Measurements from ENCODE around the gene APOC1.

DNA sequence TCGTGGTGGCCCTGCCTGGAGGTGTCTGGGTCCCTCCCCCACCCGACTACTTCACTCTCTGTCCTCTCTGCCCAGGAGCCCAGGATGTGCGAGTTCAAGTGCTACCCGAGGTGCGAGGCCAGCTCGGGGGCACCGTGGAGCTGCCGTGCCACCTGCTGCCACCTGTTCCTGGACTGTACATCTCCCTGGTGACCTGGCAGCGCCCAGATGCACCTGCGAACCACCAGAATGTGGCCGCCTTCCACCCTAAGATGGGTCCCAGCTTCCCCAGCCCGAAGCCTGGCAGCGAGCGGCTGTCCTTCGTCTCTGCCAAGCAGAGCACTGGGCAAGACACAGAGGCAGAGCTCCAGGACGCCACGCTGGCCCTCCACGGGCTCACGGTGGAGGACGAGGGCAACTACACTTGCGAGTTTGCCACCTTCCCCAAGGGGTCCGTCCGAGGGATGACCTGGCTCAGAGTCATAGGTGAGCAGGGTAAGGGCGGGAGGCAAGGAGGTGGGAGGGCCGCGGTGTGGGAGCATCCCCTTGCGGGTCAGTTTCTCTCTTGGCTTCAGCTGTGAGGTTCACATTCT is 49.1 kb upstream of the APOC1 start:
- TF ChIP-seq, protein P1, sequence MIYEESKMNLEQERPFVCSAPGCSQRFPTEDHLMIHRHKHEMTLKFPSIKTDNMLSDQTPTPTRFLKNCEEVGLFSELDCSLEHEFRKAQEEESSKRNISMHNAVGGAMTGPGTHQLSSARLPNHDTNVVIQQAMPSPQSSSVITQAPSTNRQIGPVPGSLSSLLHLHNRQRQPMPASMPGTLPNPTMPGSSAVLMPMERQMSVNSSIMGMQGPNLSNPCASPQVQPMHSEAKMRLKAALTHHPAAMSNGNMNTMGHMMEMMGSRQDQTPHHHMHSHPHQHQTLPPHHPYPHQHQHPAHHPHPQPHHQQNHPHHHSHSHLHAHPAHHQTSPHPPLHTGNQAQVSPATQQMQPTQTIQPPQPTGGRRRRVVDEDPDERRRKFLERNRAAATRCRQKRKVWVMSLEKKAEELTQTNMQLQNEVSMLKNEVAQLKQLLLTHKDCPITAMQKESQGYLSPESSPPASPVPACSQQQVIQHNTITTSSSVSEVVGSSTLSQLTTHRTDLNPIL (CRISPR knock-in tag; IDR thresholded peaks at IDR 0.05; ENCODE audit: low read depth), result no peak
- TF ChIP-seq ZFP3 (CRISPR knock-in tag; IDR thresholded peaks at IDR 0.05) (no peak), ESRRG (CRISPR knock-in tag; IDR thresholded peaks at IDR 0.05) (no peak), RARB (CRISPR knock-in tag; IDR thresholded peaks at IDR 0.05) (no peak), ZNF70 (CRISPR knock-in tag; IDR thresholded peaks at IDR 0.05) (no peak), OSR1 (CRISPR knock-in tag; IDR thresholded peaks at IDR 0.05) (no peak), BACH2 (CRISPR knock-in tag; IDR thresholded peaks at IDR 0.05; ENCODE audit: borderline replicate concordance) (no peak)
- TF ChIP-seq, protein P2, sequence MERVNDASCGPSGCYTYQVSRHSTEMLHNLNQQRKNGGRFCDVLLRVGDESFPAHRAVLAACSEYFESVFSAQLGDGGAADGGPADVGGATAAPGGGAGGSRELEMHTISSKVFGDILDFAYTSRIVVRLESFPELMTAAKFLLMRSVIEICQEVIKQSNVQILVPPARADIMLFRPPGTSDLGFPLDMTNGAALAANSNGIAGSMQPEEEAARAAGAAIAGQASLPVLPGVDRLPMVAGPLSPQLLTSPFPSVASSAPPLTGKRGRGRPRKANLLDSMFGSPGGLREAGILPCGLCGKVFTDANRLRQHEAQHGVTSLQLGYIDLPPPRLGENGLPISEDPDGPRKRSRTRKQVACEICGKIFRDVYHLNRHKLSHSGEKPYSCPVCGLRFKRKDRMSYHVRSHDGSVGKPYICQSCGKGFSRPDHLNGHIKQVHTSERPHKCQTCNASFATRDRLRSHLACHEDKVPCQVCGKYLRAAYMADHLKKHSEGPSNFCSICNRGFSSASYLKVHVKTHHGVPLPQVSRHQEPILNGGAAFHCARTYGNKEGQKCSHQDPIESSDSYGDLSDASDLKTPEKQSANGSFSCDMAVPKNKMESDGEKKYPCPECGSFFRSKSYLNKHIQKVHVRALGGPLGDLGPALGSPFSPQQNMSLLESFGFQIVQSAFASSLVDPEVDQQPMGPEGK (CRISPR knock-in tag; IDR thresholded peaks at IDR 0.05; ENCODE audit: borderline replicate concordance), result no peak
